Measurements from ENCODE around the gene CDO1. TPM values are rescaled to one million over a fixed set of nuclear protein-coding genes. Genes with fewer than 3 reads are reported as not detected.

Gene CDO1
- total RNA-seq, 1 donor from 2014 or later: 21.9 TPM

GRCh38 chr5:115818821-115819220 lies 2.4 kb upstream of the CDO1 start:
- H3K4me1 ChIP-seq: peaks cover 14% of the 10 kb centered on the region
- peaks cover 32% of the 10 kb centered on the region for H3K4me1 Mint-ChIP-seq
- H3K9ac ChIP-seq: no peak overlapping the region
- no peaks in the 10 kb centered on the region for H3K9me3 ChIP-seq (ENCODE audit: low read depth)
- H3K79me2 ChIP-seq (ENCODE audit: low read depth): no peaks in the 10 kb centered on the region
- peak overlapping the region; percentile 65 for H2AFZ ChIP-seq (replicated peaks)
- TF ChIP-seq, protein P1, sequence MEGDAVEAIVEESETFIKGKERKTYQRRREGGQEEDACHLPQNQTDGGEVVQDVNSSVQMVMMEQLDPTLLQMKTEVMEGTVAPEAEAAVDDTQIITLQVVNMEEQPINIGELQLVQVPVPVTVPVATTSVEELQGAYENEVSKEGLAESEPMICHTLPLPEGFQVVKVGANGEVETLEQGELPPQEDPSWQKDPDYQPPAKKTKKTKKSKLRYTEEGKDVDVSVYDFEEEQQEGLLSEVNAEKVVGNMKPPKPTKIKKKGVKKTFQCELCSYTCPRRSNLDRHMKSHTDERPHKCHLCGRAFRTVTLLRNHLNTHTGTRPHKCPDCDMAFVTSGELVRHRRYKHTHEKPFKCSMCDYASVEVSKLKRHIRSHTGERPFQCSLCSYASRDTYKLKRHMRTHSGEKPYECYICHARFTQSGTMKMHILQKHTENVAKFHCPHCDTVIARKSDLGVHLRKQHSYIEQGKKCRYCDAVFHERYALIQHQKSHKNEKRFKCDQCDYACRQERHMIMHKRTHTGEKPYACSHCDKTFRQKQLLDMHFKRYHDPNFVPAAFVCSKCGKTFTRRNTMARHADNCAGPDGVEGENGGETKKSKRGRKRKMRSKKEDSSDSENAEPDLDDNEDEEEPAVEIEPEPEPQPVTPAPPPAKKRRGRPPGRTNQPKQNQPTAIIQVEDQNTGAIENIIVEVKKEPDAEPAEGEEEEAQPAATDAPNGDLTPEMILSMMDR (IDR thresholded peaks at IDR 0.05): no peak
- TF ChIP-seq EZH2 (IDR thresholded peaks at IDR 0.05): no peak
- TF ChIP-seq EZH2phosphoT487 (IDR thresholded peaks at IDR 0.05): no peak
- no peak for DNase-seq (ENCODE audit: low spot score)
- no peaks in the 10 kb centered on the region for H3K36me3 ChIP-seq
- no peak overlapping the region for H3K27ac Mint-ChIP-seq
- no peak overlapping the region for H3K4me2 ChIP-seq
- H3K36me3 Mint-ChIP-seq: peaks cover 3% of the 10 kb centered on the region
- no peak overlapping the region for H3K27ac ChIP-seq
- peaks cover 32% of the 10 kb centered on the region for H3K27me3 ChIP-seq
- H3K27me3 Mint-ChIP-seq (ENCODE audit: insufficient read depth, low read depth): peaks cover 2% of the 10 kb centered on the region
- H3F3A ChIP-seq (ENCODE audit: low read depth): peaks cover 10% of the 10 kb centered on the region
- H3K4me3 Mint-ChIP-seq: no peak overlapping the region
- H4K20me1 ChIP-seq (ENCODE audit: low read depth): peaks cover 15% of the 10 kb centered on the region
- peaks cover 2% of the 10 kb centered on the region for H3K9me3 Mint-ChIP-seq
- H3K4me3 ChIP-seq: no peak overlapping the region

DNA sequence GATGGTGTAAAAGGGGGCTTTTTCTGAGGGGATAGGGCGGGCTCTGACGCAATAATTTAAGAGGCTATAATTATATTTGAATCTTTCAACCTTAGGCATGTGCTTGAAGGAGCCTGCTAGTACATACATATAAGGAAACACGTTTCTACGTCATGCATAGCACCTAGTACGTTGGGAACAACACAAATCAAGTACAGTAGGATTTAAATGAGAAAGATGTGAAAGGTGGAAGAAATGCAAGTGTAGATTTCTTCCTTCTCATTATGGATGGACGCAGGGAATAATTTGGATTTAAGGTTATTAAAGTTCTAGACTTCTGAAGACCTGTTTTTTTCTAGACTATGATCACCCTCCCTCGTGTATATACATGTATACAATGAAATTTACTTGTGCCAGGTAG lies 927 bp upstream of the CDO1 start:
- Histone ChIP-seq H3K27ac (no peak overlapping the region), H3K27me3 (peaks cover 34% of the 10 kb centered on the region), H3K4me2 (peak overlapping the region; percentile 96), H3K9me3 (ENCODE audit: low read depth) (no peaks in the 10 kb centered on the region), H4K20me1 (ENCODE audit: low read depth) (peaks cover 17% of the 10 kb centered on the region), H2AFZ (replicated peaks) (peak overlapping the region; percentile 90), H3F3A (ENCODE audit: low read depth) (peaks cover 10% of the 10 kb centered on the region), H3K9ac (no peak overlapping the region), H3K4me1 (peaks cover 22% of the 10 kb centered on the region), H3K79me2 (ENCODE audit: low read depth) (no peaks in the 10 kb centered on the region), H3K36me3 (no peaks in the 10 kb centered on the region), H3K4me3 (peak overlapping the region; percentile 71)
- Mint-ChIP-seq H3K4me3 (peak overlapping the region; percentile 63), H3K27me3 (ENCODE audit: insufficient read depth, low read depth) (peaks cover 2% of the 10 kb centered on the region), H3K9me3 (no peaks in the 10 kb centered on the region), H3K27ac (no peak overlapping the region), H3K4me1 (peaks cover 35% of the 10 kb centered on the region), H3K36me3 (peaks cover 8% of the 10 kb centered on the region)
- TF ChIP-seq EZH2phosphoT487 (IDR thresholded peaks at IDR 0.05) (no peak), EZH2 (IDR thresholded peaks at IDR 0.05) (no peak)
- TF ChIP-seq, protein P1 (IDR thresholded peaks at IDR 0.05): no peak
- DNase-seq (ENCODE audit: low spot score): no peak

GRCh38 chr5:115815693-115816225 lies 700 bp downstream of the CDO1 start:
- H3K27ac Mint-ChIP-seq: no peak overlapping the region
- Histone ChIP-seq H3K36me3 (no peaks in the 10 kb centered on the region), H3F3A (ENCODE audit: low read depth) (peaks cover 10% of the 10 kb centered on the region), H2AFZ (replicated peaks) (peak overlapping the region; percentile 90), H3K79me2 (ENCODE audit: low read depth) (no peaks in the 10 kb centered on the region), H4K20me1 (ENCODE audit: low read depth) (peaks cover 17% of the 10 kb centered on the region), H3K27me3 (peaks cover 34% of the 10 kb centered on the region), H3K4me1 (peaks cover 22% of the 10 kb centered on the region), H3K27ac (no peak overlapping the region), H3K4me3 (peak overlapping the region; percentile 71), H3K9me3 (ENCODE audit: low read depth) (no peaks in the 10 kb centered on the region), H3K9ac (peak overlapping the region; percentile 61), H3K4me2 (peak overlapping the region; percentile 96)
- no peaks in the 10 kb centered on the region for H3K9me3 Mint-ChIP-seq
- peaks cover 2% of the 10 kb centered on the region for H3K27me3 Mint-ChIP-seq (ENCODE audit: insufficient read depth, low read depth)
- H3K4me1 Mint-ChIP-seq: peaks cover 35% of the 10 kb centered on the region
- H3K36me3 Mint-ChIP-seq: peaks cover 19% of the 10 kb centered on the region
- peak overlapping the region; percentile 99 for H3K4me3 Mint-ChIP-seq
- TF ChIP-seq EZH2phosphoT487 (IDR thresholded peaks at IDR 0.05): peak; percentile 16
- TF ChIP-seq EZH2 (IDR thresholded peaks at IDR 0.05): peak; percentile 60
- TF ChIP-seq, protein P1 (IDR thresholded peaks at IDR 0.05): no peak
- peak; percentile 69 for DNase-seq (ENCODE audit: low spot score)
